Neural cell (in vitro differentiated cells): ENCODE results near the gene IPO4. TPM values are rescaled to one million over a fixed set of nuclear protein-coding genes. Genes with fewer than 3 reads are reported as not detected.

Source experiments
- H2AFZ ChIP-seq: fragments of 200-600, 300-800 bp; sonication (generic), shearing (Covaris generic); 2 replicates; pipeline ENCODE4 v1.6.0; 2014; ENCODE audit warnings: low read depth, mild to moderate bottlenecking, antibody characterized with exemption, low read length, moderate library complexity
- H3F3A ChIP-seq: fragments of 200-600 bp; shearing (Covaris generic); 2 replicates; pipeline ENCODE4 v1.6.1; 2016; ENCODE audit warnings: mild to moderate bottlenecking, moderate library complexity, mixed read lengths, antibody characterized with exemption, low read length; ENCODE audit not compliant: insufficient read depth, poor library complexity, severe bottlenecking
- H3K27ac ChIP-seq: fragments of 200-600, 300-800 bp; sonication (generic), shearing (Covaris generic); 2 replicates; pipeline ENCODE4 v1.5.1; 2014; ENCODE audit warnings: mild to moderate bottlenecking, low read length, moderate library complexity
- H3K27me3 ChIP-seq: fragments of 300-800, 200-600 bp; sonication (generic), shearing (Covaris generic); 2 replicates; pipeline ENCODE4 v1.6.0; 2014; ENCODE audit warnings: mild to moderate bottlenecking, low read depth, low read length, moderate library complexity; ENCODE audit not compliant: insufficient read depth
- H3K36me3 ChIP-seq: fragments of 300-800, 200-600 bp; sonication (generic), shearing (Covaris generic); 2 replicates; pipeline ENCODE4 v1.5.1; 2014; ENCODE audit warnings: mild to moderate bottlenecking, antibody characterized with exemption, low read length, moderate library complexity; ENCODE audit not compliant: insufficient read depth
- H3K4me2 ChIP-seq: fragments of 300-800, 200-600 bp; sonication (generic), shearing (Covaris generic); 2 replicates; pipeline ENCODE4 v1.6.0; 2014; ENCODE audit warnings: mild to moderate bottlenecking, low read length
- H3K4me3 ChIP-seq: fragments of 300-800, 200-600 bp; sonication (generic), shearing (Covaris generic); 2 replicates; pipeline ENCODE4 v1.5.1; 2014; ENCODE audit warnings: mild to moderate bottlenecking, low read length, moderate library complexity
- H3K79me2 ChIP-seq: fragments of 200-600 bp; shearing (Covaris generic); replicated peaks from 2 replicates; pipeline ENCODE4 v1.6.0; 2014; ENCODE audit warnings: mild to moderate bottlenecking, low read length, moderate library complexity; ENCODE audit not compliant: insufficient read depth
- H3K9ac ChIP-seq: fragments of 300-800, 200-600 bp; sonication (generic), shearing (Covaris generic); 2 replicates; pipeline ENCODE4 v1.6.1; 2016; ENCODE audit warnings: mild to moderate bottlenecking, low read length, mixed read lengths
- H3K9me2 ChIP-seq: fragments of 200-600 bp; shearing (Covaris generic); 2 replicates; pipeline ENCODE4 v1.6.1; 2016; ENCODE audit warnings: mild to moderate bottlenecking, low read length, mixed read lengths; ENCODE audit not compliant: insufficient read depth
- H3K9me3 ChIP-seq: fragments of 200-600, 300-800 bp; sonication (generic), shearing (Covaris generic); 2 replicates; pipeline ENCODE4 v1.6.1; 2016; ENCODE audit warnings: mild to moderate bottlenecking, mixed run types, low read length, moderate library complexity, mixed read lengths
- H4K20me1 ChIP-seq: fragments of 200-600 bp; shearing (Covaris generic); 2 replicates; pipeline ENCODE4 v1.6.1; 2016; ENCODE audit warnings: mild to moderate bottlenecking, mixed run types; ENCODE audit not compliant: insufficient read depth
- CTCF ChIP-seq: fragments of 450-650 bp; IDR thresholded peaks from 2 replicates; pipeline ENCODE4 v1.5.1; 2014; ENCODE audit warnings: antibody characterized with exemption, mild to moderate bottlenecking, moderate library complexity; ENCODE audit not compliant: poor library complexity, severe bottlenecking
- EZH2 ChIP-seq: fragments of 200-600, 300-800 bp; shearing (Covaris generic), sonication (generic); IDR thresholded peaks from 2 replicates; pipeline ENCODE4 v1.6.1; 2014; ENCODE audit warnings: antibody characterized with exemption, low read length, borderline replicate concordance, mild to moderate bottlenecking; ENCODE audit not compliant: insufficient read depth, poor library complexity, severe bottlenecking
- MXI1 ChIP-seq: fragments of 450-650 bp; conservative IDR thresholded peaks from 2 replicates; pipeline ENCODE4 v1.6.1; 2014; ENCODE audit warnings: antibody characterized with exemption, mild to moderate bottlenecking; ENCODE audit not compliant: poor library complexity, severe bottlenecking
- POLR2AphosphoS5 ChIP-seq: IDR thresholded peaks from 2 replicates; pipeline ENCODE4 v1.6.1; 2012
- REST ChIP-seq: IDR thresholded peaks from 2 replicates; pipeline ENCODE4 v1.6.1; 2012; ENCODE audit warnings: borderline replicate concordance
- TAF1 ChIP-seq: IDR thresholded peaks from 2 replicates; pipeline ENCODE4 v1.6.1; 2012; ENCODE audit warnings: low read depth
- polyA plus RNA-seq: library from polyadenylated mRNA; depleted of rRNA; stranded (reverse); fragments of >200 nt; gene quantifications from 2 replicates; pipeline ENCODE4 v1.2.3, GENCODE V29; 2014

Gene IPO4
- polyA plus RNA-seq, 1 donor from 2014 or later, result 9.2 TPM

GRCh38 chr14:24150567-24150966, 38.0 kb downstream of the IPO4 start:
- Histone ChIP-seq H3F3A (no peaks in the 10 kb centered on the region), H3K36me3 (no peaks in the 10 kb centered on the region), H3K9me2 (no peaks in the 10 kb centered on the region), H4K20me1 (no peaks in the 10 kb centered on the region), H3K79me2 (peaks cover 9% of the 10 kb centered on the region), H3K4me2 (no peak overlapping the region), H3K27ac (no peak overlapping the region), H2AFZ (no peak overlapping the region), H3K4me3 (no peak overlapping the region), H3K9ac (no peak overlapping the region), H3K27me3 (no peaks in the 10 kb centered on the region), H3K9me3 (no peaks in the 10 kb centered on the region)
- TF ChIP-seq CTCF (no peak), REST (no peak), EZH2 (no peak)

GRCh38 chr14:24150061-24150460, 38.6 kb downstream of the IPO4 start:
- peaks cover 9% of the 10 kb centered on the region for H3K79me2 ChIP-seq
- no peak overlapping the region for H3K9ac ChIP-seq
- no peaks in the 10 kb centered on the region for H4K20me1 ChIP-seq
- TF ChIP-seq CTCF, result no peak
- H3K4me2 ChIP-seq, result no peak overlapping the region
- no peak overlapping the region for H2AFZ ChIP-seq
- H3K9me3 ChIP-seq, result no peaks in the 10 kb centered on the region
- H3F3A ChIP-seq, result no peaks in the 10 kb centered on the region
- no peak overlapping the region for H3K27ac ChIP-seq
- no peaks in the 10 kb centered on the region for H3K36me3 ChIP-seq
- no peaks in the 10 kb centered on the region for H3K9me2 ChIP-seq
- no peaks in the 10 kb centered on the region for H3K27me3 ChIP-seq
- no peak overlapping the region for H3K4me3 ChIP-seq

GRCh38 chr14:24149302-24149969, 39.2 kb downstream of the IPO4 start:
- Histone ChIP-seq H3K27ac (no peak overlapping the region), H3K27me3 (no peaks in the 10 kb centered on the region), H3F3A (no peaks in the 10 kb centered on the region), H4K20me1 (no peaks in the 10 kb centered on the region), H3K79me2 (peaks cover 9% of the 10 kb centered on the region), H3K4me2 (no peak overlapping the region), H3K36me3 (no peaks in the 10 kb centered on the region), H3K9ac (no peak overlapping the region), H3K9me2 (no peaks in the 10 kb centered on the region), H3K4me3 (no peak overlapping the region), H2AFZ (no peak overlapping the region), H3K9me3 (no peaks in the 10 kb centered on the region)
- no peak for TF ChIP-seq EZH2
- TF ChIP-seq CTCF, result no peak
- no peak for TF ChIP-seq MXI1
- no peak for TF ChIP-seq POLR2AphosphoS5
- no peak for TF ChIP-seq TAF1
- no peak for TF ChIP-seq REST
